ENCODE measurements around the gene VIM. TPM values are rescaled to one million over a fixed set of nuclear protein-coding genes. Genes with fewer than 3 reads are reported as not detected.

Gene VIM
- total and polyA plus RNA-seq, 10 of the 15 experiments (the other 5 are each of a cell fraction or from before 2014, with no cell fraction given) = 44.2 to 287 (median 188) TPM

DNA sequence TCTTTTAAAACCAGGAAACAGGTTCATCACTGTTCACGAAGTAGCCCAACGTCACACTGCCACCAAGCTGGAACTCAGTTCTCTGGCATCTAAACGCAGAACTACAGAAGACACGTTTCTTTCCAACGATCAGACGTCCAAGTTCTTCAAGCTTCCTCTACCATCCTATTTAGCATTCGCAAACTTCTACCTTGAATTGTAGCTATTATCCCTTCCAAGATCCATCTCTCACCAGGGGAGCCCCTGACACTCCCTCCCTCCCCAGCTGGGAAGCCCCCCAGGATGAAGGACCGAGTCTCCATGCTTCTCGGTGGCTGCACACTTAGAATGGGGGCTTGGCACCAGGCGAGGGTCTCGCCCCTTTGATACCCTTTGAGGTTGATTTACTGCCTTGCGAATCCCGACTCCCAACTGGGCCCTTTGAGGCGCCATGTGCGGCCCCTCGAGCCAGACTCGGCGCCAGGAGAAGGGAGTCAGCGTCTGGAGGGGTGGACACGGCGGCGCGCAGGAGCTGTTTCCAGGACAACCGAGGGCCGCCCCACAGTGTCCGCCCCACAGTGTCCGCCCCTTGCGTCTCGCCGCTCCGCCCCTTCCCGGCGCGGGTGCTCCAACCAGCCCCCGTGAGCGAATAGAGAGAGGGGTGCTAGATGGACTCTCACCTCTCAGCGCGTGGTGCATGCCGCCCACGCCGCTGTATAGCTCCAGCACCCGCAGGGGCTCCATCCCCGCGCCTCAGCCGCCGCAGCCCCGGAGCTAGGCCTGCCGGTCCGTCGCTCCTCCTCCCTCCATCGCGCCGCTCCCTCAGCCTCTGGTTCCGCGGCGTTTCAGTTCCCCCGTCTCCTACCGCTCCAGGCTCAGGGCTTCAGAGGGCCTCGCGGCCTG lies 26.9 kb upstream of the VIM start, which contains the start of gene TRDMT1 (continued):
- TF ChIP-seq RAD21 (IDR thresholded peaks at IDR 0.05; ENCODE audit: insufficient read depth, low read depth, low read length) (peak; percentile 22; the same call in 1 of the 2 replicates), PAX5 (IDR thresholded peaks at IDR 0.05; ENCODE audit: borderline replicate concordance, low read depth, low read length) (no peak), IKZF1 (conservative IDR thresholded peaks at IDR 0.05) (peak; percentile 93), MYC (IDR thresholded peaks at IDR 0.05; ENCODE audit: insufficient read depth, insufficient read length, insufficient replicate concordance, low read length, severe bottlenecking) (peak; percentile 51), NR2C1 (IDR thresholded peaks at IDR 0.05) (peak; percentile 28; the same call in 1 of the 2 replicates), NFYB (IDR thresholded peaks at IDR 0.05; ENCODE audit: insufficient read depth, low read depth, low read length) (no peak), SRF (IDR thresholded peaks at IDR 0.05; ENCODE audit: low read depth in 2 of 2, low read length in 2 of 2) (peak in 1 of 2 experiments; percentile 84; a peak in 2 of 4 replicates), KLF5 (IDR thresholded peaks at IDR 0.05; ENCODE audit: partially characterized antibody) (peak; percentile 83), FOXM1 (IDR thresholded peaks at IDR 0.05; ENCODE audit: low read depth, low read length) (no peak), SMC3 (IDR thresholded peaks at IDR 0.05; ENCODE audit: borderline replicate concordance, low read length) (no peak), ATF7 (IDR thresholded peaks at IDR 0.05; ENCODE audit: low read depth) (no peak), MEF2A (IDR thresholded peaks at IDR 0.05; ENCODE audit: insufficient read depth, low read depth, low read length) (no peak), EGR1 (IDR thresholded peaks at IDR 0.05; ENCODE audit: borderline replicate concordance in 1 of 2, low read depth in 2 of 2, low read length in 2 of 2) (peak in 1 of 2 experiments; percentile 23; a peak in 1 of 3 replicates), POLR2A (IDR thresholded peaks at IDR 0.05; ENCODE audit: low read depth, low read length) (peak; percentile 87), BCL11A (IDR thresholded peaks at IDR 0.05; ENCODE audit: low read depth, low read length) (no peak), CREM (IDR thresholded peaks at IDR 0.05; ENCODE audit: low read depth) (peak; percentile 60; the same call in 1 of the 2 replicates), ZNF24 (IDR thresholded peaks at IDR 0.05) (0 out of 2 replicates have a peak, but pooled peaks have one; percentile 30)
- TF ChIP-seq, protein P1, sequence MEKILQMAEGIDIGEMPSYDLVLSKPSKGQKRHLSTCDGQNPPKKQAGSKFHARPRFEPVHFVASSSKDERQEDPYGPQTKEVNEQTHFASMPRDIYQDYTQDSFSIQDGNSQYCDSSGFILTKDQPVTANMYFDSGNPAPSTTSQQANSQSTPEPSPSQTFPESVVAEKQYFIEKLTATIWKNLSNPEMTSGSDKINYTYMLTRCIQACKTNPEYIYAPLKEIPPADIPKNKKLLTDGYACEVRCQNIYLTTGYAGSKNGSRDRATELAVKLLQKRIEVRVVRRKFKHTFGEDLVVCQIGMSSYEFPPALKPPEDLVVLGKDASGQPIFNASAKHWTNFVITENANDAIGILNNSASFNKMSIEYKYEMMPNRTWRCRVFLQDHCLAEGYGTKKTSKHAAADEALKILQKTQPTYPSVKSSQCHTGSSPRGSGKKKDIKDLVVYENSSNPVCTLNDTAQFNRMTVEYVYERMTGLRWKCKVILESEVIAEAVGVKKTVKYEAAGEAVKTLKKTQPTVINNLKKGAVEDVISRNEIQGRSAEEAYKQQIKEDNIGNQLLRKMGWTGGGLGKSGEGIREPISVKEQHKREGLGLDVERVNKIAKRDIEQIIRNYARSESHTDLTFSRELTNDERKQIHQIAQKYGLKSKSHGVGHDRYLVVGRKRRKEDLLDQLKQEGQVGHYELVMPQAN (conservative IDR thresholded peaks at IDR 0.05) = peak; percentile 51
- TF ChIP-seq, protein P2, sequence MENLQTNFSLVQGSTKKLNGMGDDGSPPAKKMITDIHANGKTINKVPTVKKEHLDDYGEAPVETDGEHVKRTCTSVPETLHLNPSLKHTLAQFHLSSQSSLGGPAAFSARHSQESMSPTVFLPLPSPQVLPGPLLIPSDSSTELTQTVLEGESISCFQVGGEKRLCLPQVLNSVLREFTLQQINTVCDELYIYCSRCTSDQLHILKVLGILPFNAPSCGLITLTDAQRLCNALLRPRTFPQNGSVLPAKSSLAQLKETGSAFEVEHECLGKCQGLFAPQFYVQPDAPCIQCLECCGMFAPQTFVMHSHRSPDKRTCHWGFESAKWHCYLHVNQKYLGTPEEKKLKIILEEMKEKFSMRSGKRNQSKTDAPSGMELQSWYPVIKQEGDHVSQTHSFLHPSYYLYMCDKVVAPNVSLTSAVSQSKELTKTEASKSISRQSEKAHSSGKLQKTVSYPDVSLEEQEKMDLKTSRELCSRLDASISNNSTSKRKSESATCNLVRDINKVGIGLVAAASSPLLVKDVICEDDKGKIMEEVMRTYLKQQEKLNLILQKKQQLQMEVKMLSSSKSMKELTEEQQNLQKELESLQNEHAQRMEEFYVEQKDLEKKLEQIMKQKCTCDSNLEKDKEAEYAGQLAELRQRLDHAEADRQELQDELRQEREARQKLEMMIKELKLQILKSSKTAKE (IDR thresholded peaks at IDR 0.05; ENCODE audit: low read depth, poor library complexity, severe bottlenecking) = no peak
- TF ChIP-seq, protein P3, sequence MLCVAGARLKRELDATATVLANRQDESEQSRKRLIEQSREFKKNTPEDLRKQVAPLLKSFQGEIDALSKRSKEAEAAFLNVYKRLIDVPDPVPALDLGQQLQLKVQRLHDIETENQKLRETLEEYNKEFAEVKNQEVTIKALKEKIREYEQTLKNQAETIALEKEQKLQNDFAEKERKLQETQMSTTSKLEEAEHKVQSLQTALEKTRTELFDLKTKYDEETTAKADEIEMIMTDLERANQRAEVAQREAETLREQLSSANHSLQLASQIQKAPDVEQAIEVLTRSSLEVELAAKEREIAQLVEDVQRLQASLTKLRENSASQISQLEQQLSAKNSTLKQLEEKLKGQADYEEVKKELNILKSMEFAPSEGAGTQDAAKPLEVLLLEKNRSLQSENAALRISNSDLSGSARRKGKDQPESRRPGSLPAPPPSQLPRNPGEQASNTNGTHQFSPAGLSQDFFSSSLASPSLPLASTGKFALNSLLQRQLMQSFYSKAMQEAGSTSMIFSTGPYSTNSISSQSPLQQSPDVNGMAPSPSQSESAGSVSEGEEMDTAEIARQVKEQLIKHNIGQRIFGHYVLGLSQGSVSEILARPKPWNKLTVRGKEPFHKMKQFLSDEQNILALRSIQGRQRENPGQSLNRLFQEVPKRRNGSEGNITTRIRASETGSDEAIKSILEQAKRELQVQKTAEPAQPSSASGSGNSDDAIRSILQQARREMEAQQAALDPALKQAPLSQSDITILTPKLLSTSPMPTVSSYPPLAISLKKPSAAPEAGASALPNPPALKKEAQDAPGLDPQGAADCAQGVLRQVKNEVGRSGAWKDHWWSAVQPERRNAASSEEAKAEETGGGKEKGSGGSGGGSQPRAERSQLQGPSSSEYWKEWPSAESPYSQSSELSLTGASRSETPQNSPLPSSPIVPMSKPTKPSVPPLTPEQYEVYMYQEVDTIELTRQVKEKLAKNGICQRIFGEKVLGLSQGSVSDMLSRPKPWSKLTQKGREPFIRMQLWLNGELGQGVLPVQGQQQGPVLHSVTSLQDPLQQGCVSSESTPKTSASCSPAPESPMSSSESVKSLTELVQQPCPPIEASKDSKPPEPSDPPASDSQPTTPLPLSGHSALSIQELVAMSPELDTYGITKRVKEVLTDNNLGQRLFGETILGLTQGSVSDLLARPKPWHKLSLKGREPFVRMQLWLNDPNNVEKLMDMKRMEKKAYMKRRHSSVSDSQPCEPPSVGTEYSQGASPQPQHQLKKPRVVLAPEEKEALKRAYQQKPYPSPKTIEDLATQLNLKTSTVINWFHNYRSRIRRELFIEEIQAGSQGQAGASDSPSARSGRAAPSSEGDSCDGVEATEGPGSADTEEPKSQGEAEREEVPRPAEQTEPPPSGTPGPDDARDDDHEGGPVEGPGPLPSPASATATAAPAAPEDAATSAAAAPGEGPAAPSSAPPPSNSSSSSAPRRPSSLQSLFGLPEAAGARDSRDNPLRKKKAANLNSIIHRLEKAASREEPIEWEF (IDR thresholded peaks at IDR 0.05; ENCODE audit: insufficient replicate concordance, low read depth, low read length) = no peak
